Adrenal gland (tissue), 5 donors: ENCODE results near the gene RBFOX1.

Experiments used
- CTCF ChIP-seq, 6 experiments: fragments of 450-650 bp in 4 of 6; fragments of 200-600 bp in 2 of 6; sonication (generic) in 1 of 6; IDR thresholded peaks; 1 replicate in 5 of 6; 2 replicates in 1 of 6; pipeline versions ENCODE4 v1.5.1 to v1.8.0; 2016 to 2021; ENCODE audit warnings: antibody characterized with exemption in 6 of 6, mild to moderate bottlenecking in 2 of 6, moderate library complexity in 1 of 6
- POLR2A ChIP-seq, 2 donors: fragments of 450-650 bp; IDR thresholded peaks; one replicate each; pipeline ENCODE4 v1.6.1; 2017; ENCODE audit warnings: antibody characterized with exemption in 2 of 2, mild to moderate bottlenecking in 2 of 2, moderate library complexity in 1 of 2
- donor health status: DM: no; HTN: no; CAD: no.

DNA sequence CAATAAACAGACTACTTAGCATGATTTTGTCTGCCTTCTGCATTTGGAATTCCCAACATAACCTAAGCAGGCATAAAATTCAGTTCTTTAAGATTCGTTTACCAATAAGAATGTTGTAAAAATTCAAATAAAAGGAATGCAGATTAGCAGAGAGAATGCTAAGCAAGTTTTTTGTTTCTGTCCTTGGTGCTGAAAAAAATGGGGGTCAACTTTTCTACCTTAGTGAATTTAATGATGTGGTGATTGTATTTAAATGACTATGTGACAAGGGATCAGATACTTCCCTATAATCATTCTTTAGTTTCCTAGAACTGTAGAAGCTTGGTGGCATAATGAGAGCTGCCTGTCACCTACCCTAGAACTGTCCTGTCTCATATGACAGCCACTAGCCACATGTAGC lies 159.5 kb downstream of the RBFOX1 start:
- no peak for TF ChIP-seq CTCF (IDR thresholded peaks at IDR 0.05)
- no peak for TF ChIP-seq POLR2A (IDR thresholded peaks at IDR 0.05)
